GM21526 (cell line): ENCODE results near the gene MKNK2.

Experiments
- ATAC-seq: cut with Tn5 transposase; IDR thresholded peaks from one replicate; pipeline ENCODE4 v1.9.1; 2021; ENCODE audit warnings: moderate library complexity; ENCODE audit not compliant: unreplicated experiment, low FRiP score

MKNK2 gene

GRCh38 chr19:2080336-2080988 is 29.4 kb upstream of the MKNK2 start:
- ATAC-seq = no peak

GRCh38 chr19:2079865-2080301 is 28.8 kb upstream of the MKNK2 start:
- ATAC-seq = no peak

- no peak for ATAC-seq
Observed at GRCh38 chr19:2079076-2079864, 28.2 kb upstream of the MKNK2 start.

GRCh38 chr19:2077833-2078619 is 27.0 kb upstream of the MKNK2 start:
- ATAC-seq = no peak

GRCh38 chr19:2077398-2077797 is 26.4 kb upstream of the MKNK2 start:
- ATAC-seq = no peak

GRCh38 chr19:2076526-2076944 is 25.5 kb upstream of the MKNK2 start:
- no peak for ATAC-seq

- ATAC-seq = no peak
Observed at GRCh38 chr19:2072757-2073551, 21.9 kb upstream of the MKNK2 start.

- no peak for ATAC-seq
Observed at GRCh38 chr19:2070986-2071673, 20.1 kb upstream of the MKNK2 start.

- no peak for ATAC-seq
Observed at GRCh38 chr19:2070436-2070827, 19.4 kb upstream of the MKNK2 start.

- no peak for ATAC-seq
Observed at GRCh38 chr19:2064788-2065524, 13.9 kb upstream of the MKNK2 start.

GRCh38 chr19:2064395-2064787 is 13.3 kb upstream of the MKNK2 start:
- no peak for ATAC-seq

GRCh38 chr19:2063824-2064223 is 12.8 kb upstream of the MKNK2 start:
- no peak for ATAC-seq

- no peak for ATAC-seq
Observed at GRCh38 chr19:2062770-2063169, 11.7 kb upstream of the MKNK2 start.

- no peak for ATAC-seq
Observed at GRCh38 chr19:2062389-2062729, 11.3 kb upstream of the MKNK2 start.

- peak; percentile 57 for ATAC-seq
Observed at GRCh38 chr19:2061495-2062388, 10.7 kb upstream of the MKNK2 start.

- peak; percentile 15 for ATAC-seq
Observed at GRCh38 chr19:2060884-2061494, 9.9 kb upstream of the MKNK2 start.

- no peak for ATAC-seq
Observed at GRCh38 chr19:2059422-2060201, 8.6 kb upstream of the MKNK2 start.
